A204.1 (cell line): ENCODE results near the gene NRP2.

Experiments
- FAIRE-seq: peaks from 2 replicates; lab custom pipeline; 2012; peaks lifted over from hg19 to GRCh38; lab: Jason Lieb, UNC

The NRP2 gene

GRCh38 chr2:205686783-205687640 is 4.7 kb downstream of the NRP2 start:
- FAIRE-seq, result no peak

DNA sequence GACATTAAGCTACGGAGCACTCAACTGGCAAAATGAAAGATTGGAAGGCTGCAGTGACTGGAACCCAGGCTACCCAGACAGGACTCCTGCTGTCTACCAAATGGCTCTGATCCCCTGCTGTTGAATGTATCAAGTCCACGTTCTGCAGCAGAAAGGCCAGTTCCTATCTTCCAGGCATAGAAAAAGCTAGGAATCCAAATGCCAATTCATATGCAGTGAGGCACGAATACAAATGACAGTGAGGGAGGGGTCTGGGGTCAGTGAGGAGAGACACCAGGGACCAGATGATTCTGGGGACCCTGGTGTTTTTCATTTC is 5.3 kb downstream of the NRP2 start:
- no peak for FAIRE-seq

DNA sequence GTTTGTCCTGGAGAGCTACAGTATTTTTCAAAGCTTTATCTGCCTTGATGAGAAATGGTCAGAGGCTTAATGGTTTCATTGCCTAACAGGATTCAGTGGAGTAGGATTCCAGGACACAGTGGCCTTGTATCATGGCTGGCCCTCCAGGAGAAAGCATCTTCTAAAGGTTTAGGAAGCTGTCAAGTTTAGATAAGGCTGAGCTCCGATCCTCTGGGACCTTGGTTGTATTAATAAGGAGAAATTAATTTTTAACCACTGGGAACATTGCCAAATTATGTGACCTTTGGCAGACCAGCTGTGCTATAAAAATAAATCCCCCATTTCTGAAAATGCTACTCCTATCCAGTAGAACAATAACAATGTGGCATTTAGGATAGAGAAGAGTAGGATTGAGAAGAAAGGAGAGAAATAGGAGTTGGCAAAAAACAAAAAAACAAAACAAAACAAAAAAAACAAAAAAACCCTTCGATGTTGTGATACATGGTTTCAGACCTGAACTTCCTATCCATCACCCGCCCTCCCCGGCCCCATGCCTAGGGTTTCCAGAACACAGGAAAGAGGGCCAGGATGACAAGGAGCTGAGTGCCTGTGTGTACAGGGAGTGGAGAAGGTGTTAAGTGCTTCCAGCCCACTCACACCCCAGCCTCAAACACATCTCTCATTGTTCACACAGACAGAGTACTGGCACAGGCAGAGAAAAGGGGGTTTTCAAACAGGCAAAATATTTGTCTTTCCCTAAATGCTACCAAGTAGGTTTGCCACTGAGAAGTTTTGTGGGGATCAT is 6.3 kb downstream of the NRP2 start:
- FAIRE-seq, result no peak

DNA sequence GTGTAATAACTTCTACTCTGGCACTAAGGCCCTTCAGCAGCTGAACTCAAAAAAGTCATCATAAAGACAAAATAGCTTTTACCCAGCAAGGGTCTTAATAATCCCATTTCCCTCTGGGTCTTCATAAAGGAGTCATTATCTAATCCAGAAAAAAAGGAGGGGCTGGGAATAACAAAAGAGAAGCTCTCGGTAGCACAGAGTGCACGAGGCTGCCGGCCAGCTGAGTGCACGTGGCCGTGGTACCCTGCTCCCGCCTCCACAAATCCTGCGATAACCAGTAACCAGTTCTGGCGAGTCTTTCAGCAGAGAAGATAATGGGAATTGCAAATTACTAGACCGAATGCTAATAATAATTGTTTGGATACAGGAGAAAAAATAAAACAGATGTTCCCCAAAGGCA is 7.5 kb downstream of the NRP2 start:
- FAIRE-seq, result no peak

DNA sequence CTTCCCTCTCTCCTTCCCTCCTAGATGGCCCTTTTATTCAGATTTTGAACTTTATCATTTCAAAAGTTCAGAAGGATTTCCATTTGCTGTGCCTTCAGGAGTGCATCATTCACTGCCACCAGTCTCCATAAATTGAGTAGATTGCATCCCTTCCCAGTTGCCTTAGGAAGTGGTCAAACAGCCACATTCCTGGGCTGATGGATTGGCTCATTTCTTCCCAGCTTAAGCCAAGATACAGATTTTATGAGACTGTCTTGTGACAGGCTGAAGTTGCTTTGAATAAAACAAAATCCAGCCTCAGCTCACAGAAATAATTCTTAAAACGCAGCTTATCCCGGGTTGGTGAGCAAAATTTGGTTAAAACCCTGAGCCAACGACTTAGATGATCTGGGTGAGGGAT is 9.8 kb downstream of the NRP2 start:
- no peak for FAIRE-seq

- FAIRE-seq, result no peak
These were observed 12.0 kb downstream of the NRP2 start for GRCh38 chr2:205694256-205694655.

DNA sequence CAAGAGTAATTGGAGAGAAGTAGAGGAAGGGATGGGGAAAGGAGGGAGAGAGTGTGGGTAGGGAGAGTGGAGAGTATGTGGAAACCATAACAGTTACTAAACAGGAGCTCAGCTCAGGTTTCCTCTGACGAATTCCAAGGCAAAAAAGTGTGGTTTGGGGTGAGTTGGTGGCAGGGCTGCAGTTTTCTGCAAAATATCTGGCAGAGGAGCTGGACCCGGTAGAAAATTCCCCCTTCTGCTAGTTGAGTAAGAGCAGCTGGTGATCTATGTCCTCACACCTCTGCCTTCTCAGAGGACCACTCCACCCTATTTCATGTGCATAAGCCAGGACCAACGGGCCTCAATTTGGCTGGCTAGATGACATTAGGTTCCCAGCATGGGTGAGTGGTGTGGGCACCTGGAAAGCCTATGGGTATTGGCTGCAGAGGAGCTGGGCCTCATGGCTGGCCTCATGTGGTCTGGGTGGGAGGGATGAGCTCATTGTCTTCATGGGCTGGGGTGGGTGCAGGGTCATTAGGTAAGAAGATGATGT is 13.2 kb downstream of the NRP2 start:
- FAIRE-seq, result no peak

- FAIRE-seq, result no peak
These were observed 14.1 kb downstream of the NRP2 start for GRCh38 chr2:205696331-205696926.

DNA sequence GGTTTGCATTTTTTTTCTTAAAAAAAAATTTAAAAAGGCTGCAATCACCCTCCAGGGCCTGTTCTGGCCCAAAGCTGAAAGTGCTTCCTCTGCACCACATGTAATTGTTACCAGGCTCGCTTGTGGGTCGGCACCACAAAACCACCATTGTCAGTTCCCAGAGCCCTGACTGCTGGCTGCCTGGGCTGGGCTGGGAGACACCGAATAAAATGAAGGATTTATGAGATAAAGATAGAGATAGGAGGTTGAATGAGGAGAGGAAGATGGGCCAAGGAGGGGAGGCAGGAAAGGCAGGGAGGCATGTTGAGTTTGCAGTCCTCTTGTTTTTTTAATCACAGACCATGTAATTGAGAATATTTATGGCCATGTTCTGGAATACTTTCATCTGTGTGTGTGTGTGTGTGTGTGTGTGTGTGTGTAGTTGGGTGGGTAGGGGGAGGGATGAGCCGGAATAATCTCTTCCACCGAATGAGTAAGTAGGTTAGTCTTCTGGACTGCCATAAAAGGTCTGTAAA is 14.7 kb downstream of the NRP2 start:
- FAIRE-seq, result no peak

- FAIRE-seq, result no peak
These were observed 16.3 kb downstream of the NRP2 start for GRCh38 chr2:205698286-205699268.

DNA sequence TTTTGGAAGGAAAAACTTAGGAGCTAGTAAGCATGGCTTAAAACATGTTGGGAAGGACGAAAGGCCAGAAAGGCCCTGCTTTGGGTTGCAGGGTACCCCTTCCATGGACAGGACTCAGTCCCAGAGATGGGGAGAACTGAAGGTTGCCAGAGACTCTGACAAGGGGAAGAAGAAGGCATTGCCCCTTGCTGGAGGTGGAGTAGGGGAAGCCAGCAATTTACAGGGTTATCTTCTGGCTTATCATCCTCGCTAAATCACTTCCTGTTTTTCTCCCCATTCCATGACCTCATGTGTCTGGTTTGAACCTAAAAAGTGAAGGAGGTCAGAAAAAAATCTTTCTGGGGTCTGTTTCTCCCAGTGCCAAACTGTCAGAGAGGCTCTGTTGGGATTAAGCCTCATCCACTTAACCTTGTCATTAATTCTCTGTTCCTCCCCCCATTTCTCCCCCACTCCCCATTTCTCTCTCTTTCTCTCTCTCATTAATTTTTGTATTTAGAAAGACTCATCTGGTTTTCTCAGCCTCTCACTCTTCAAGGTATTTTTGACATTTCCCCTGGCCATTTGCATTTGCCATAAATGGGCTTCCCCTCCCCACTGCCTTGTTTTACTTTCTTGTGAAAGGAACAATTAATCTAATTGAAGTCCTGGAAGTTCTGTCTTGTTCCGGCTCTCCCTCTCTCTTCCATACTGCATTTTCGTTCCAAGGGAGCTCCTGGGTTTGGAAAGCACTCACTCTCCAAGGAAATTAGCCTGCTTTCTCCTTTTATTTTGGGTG is 17.4 kb downstream of the NRP2 start:
- no peak for FAIRE-seq

DNA sequence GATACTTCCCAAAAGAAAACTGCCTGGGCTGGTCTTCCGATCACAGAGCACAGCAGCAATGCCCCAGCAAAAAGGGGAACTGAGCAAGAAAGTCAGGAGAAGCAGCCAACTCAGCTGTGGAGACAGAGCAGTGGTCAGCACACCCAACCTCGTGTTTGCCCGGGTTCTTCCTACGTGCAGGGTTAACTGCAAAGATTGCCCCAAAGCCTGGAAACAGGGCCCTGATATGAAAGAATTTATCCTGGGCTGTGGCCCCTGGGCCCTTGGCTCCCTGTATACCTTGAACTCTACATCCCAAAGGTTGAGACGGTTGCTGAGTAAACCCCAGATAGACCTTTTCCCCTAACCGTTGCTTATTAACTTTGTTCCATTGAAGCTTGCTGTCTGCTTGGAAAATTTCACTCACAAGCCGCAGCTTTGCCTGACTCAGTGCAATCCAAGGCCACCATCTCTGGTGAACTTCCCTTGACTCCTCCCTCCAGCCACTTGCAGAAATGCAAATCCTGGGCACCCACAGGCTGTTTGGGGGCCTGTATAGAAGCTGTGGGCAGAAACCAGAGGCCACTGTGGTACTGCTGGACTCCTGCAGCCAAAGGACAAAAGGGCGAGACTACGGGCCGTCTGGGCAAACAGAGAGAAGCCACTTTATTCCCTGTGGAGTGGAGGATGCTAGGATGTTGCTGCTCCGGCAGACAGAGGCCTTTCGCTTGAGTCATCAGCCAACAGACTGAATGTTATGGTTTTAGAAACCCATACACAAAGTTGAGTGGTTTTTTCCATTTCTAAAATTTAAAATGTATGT is 18.2 kb downstream of the NRP2 start:
- no peak for FAIRE-seq

GRCh38 chr2:205701509-205701908 is 19.2 kb downstream of the NRP2 start:
- FAIRE-seq, result no peak

GRCh38 chr2:205702576-205702975 is 20.3 kb downstream of the NRP2 start:
- no peak for FAIRE-seq

DNA sequence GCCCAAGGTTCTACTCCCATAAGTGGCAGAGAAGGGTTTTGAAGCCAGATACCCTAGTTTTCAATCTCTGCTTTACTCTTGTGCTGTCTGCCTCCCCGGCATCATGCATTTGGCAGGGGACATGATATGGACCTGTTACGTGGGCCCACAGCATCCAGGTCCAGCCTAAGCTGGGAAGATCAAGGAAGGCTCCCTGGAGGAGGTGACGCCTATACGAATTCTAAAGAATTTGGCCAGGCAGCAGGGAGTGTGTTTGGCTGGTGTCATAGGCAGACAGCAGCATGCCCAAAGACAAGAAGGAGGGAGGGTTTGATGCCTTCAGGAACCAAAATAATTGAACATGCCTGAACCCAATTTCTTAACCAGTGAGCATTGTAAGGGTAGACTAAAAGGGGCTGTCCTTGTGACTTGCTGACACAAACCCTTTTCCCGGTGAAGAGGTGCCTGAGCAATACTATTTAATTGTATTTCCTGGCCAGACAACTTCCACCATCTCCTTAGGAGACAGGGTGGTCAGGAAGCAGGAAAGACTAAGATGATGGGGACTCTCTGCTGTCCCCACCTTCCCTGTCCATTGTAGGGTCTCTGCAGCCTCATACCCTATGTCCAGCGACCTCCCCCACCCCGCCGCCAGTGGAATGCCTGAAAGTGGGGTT is 21.3 kb downstream of the NRP2 start:
- FAIRE-seq, result no peak

- FAIRE-seq, result no peak
These were observed 21.9 kb downstream of the NRP2 start for GRCh38 chr2:205704127-205704741.

DNA sequence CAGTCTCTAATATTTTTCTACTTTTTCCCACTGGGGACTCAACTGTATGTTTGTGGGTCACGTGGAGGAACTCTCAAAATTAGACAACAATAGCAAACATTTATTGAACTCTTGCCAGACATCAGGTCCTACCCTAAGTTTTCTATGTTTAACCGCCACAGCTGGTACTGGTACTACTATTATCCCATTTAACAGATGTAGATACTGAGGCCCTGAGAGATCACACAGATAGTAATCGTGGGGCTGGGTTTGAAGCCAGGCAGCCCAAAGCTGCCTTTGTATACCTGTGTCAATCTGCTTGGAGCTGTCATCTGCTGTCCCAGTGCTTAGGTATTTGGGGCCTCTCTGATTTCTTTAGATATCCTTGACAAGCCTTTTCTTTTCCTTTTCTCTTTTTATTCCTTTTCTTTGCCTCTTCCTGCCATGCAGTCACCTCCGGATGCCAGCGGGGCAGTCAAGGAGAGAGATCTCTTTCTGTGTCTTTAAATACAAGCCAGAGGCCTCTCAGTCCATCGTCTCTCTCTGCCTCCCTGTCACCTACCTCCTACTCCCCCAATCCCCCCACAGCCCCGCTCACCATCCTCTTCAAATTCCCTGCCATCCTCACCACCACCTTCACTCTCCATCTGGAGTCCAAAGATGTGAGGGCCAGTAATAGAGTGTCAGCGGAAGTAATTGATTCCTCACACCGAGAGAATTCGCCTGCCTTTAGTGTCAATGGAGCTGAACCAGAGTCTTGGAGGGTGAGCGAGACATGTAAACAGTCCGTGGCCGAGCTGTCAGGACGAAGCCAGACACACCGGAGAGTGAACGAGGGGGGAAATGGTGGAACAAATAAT is 23.4 kb downstream of the NRP2 start:
- FAIRE-seq, result no peak

- FAIRE-seq, result no peak
These were observed 24.6 kb downstream of the NRP2 start for GRCh38 chr2:205706769-205707381.
